Measurements from ENCODE around the gene RAPGEF6.

DNA sequence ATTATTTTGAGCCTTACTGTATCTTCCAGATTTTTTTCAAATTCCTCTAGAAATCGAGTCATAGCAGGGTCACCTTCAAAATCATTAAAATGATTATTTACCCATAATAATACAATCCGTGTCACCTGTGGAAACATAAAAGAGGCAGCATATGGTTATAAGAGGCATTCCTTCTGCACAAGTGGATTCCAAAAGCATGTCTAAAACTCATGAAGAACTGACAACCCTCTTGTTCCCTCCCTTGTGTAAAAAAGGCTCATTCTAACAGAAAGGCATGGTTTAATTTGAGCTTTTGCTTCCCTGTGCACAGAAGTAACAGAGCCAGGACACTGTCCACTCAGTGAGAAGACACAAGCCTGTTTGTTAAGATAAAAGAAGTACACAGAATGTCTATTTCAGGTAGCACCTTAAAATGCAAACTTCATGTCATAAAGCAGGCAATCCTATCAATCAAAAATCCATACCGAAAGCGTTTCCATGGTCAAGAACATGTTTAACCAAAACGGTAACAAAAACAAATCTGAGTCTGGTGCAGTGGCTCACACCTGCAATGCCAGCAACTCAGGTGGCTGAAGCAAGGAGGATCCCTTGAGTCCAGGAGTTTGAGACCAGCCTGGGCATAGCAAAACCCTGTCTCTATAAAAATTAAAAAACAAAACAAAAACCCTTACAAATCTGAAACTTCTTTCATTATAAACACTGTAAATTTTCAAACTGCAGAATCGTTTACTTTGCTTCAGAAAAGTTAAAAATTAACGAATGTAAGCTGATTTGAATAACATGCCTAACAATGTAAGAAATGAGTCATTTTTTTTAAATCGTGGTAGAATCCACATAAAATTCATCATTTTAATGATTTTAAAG, 139.3 kb downstream of the RAPGEF6 start:
- TF ChIP-seq, protein P1, sequence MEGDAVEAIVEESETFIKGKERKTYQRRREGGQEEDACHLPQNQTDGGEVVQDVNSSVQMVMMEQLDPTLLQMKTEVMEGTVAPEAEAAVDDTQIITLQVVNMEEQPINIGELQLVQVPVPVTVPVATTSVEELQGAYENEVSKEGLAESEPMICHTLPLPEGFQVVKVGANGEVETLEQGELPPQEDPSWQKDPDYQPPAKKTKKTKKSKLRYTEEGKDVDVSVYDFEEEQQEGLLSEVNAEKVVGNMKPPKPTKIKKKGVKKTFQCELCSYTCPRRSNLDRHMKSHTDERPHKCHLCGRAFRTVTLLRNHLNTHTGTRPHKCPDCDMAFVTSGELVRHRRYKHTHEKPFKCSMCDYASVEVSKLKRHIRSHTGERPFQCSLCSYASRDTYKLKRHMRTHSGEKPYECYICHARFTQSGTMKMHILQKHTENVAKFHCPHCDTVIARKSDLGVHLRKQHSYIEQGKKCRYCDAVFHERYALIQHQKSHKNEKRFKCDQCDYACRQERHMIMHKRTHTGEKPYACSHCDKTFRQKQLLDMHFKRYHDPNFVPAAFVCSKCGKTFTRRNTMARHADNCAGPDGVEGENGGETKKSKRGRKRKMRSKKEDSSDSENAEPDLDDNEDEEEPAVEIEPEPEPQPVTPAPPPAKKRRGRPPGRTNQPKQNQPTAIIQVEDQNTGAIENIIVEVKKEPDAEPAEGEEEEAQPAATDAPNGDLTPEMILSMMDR (IDR thresholded peaks at IDR 0.05) = no peak
- TF ChIP-seq POLR2AphosphoS5 (IDR thresholded peaks at IDR 0.05) (no peak), POLR2A (IDR thresholded peaks at IDR 0.05) (no peak)
